ENCODE measurements around the gene GPR141.

Gene GPR141

DNA sequence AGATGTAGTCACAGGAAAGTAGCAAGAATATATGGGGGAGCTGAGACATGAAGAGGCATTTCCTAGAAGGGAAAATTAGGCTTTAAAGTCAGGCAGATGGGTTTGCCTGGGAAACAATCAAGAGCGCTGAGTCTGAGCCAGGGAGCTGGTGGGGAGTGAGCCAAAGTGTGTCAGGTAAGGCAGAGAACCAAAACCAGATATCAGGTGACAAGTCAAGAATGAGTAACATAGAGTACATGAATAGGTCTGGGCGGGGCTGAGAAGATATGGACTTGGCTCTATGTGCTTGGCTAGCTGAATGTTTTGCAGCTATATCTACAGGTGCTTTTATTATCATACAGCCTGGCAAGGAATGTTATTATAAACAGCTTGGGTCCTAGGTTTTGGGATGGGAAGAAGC is 49.3 kb downstream of the GPR141 start:
- DNase-seq = no peak

DNA sequence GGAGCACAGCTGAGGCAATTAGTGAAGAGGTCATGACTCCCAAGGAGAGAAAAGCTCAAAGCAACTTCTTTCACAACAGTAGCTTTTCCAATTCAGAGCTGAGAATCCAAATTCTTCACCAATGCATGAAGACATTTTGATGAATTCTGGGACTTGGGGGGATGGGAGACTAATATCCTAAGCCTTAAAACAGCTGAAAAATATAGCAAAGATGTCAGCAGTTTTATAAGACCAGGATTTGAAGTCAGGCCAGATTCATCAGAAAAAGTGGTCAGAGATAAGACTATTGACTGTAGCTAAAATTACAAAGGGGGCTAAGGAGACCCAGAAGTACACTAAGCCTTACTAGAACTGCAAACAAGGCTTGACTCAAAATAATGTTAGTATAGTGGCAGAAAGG is 51.6 kb downstream of the GPR141 start:
- DNase-seq = no peak

DNA sequence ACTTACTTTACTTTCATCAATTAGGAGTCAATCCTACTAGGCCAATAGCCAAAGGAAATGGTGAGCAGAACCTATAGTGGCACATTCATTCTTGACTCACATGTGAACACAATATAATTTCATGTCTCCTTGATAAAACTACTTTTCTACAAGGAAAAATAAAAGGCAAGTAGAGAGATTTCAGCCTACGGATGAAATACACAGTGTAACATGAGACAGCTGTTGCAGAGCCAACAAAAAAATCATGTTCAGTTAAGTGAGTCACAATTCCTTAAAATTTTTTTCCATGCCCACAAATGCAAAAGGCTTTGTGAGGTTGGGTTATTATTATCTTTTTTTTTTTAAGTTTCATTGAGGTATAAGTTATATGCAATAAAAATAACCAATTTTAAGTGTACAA is 54.8 kb downstream of the GPR141 start:
- DNase-seq = no peak

DNA sequence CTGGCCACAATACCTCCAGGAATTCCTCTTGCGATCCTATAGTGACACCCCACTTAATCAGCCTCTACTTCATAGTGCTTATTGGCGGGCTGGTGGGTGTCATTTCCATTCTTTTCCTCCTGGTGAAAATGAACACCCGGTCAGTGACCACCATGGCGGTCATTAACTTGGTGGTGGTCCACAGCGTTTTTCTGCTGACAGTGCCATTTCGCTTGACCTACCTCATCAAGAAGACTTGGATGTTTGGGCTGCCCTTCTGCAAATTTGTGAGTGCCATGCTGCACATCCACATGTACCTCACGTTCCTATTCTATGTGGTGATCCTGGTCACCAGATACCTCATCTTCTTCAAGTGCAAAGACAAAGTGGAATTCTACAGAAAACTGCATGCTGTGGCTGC is 56.8 kb downstream of the GPR141 start:
- no peak for DNase-seq

DNA sequence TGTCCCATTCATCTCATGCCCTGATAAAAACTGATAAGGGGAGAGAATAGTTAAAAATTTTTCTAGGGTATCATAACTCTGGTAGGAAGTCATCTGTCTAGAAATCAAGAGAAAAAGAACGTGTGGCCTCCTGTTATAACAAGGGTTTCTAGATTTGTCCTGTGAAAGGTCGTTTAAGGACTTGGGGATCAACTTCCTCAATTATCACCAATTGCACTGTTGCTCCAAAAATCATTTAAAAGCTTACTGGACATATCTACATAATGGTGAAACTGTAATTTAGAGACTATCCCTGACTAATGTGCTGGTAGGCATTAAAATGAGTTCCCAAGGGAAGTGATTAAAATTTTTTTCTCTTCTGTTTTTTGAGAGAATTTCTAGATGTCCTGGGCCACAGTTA is 58.2 kb downstream of the GPR141 start:
- no peak for DNase-seq

DNA sequence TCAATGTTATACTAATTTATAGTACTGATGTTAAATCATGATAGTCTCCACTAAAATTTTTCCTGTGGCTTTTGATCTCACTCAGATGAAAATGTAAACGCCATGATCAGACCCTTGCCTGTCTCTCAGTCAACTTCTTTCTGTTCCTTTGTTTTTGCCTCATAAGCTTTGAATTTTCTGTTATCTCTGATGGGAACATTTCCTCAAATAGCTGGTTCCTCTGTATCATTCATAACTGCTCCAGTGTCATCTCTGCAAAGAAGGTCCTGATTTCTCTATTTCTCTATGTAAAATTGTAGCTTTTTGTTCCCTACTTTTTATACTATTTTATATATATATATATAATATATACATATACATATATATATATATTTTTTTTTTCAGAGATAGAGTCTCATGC is 67.5 kb downstream of the GPR141 start:
- no peak for DNase-seq

DNA sequence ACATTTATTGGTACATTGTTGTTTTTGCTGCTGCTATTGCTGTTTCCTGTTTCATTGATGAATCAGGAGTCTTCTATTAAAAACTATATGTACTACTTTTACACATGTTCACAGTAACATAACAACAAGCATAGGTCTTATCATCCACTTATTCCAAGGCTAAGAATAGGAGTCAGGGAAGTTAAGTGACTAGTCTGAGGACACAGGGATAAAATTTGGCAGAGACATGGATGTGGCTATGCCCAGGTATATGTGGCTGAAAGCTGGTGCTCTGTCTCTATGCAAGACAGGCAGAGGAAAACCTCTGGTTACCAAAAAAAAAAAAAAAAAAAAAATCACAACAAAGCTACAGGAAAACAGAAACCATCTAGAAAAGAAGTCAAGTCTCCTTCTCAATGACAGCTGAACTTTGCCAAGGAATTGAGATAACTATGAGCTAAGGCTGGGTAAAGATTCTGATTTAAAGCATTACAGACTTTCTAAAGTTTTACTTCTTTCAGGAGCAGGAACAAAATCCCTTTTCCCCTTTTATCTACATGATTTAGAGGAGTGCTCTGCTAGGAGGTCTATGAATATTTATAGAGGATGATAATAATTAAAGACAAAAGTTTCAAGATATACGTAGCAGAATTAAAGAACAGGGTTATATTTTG is 70.0 kb downstream of the GPR141 start:
- DNase-seq = no peak

DNA sequence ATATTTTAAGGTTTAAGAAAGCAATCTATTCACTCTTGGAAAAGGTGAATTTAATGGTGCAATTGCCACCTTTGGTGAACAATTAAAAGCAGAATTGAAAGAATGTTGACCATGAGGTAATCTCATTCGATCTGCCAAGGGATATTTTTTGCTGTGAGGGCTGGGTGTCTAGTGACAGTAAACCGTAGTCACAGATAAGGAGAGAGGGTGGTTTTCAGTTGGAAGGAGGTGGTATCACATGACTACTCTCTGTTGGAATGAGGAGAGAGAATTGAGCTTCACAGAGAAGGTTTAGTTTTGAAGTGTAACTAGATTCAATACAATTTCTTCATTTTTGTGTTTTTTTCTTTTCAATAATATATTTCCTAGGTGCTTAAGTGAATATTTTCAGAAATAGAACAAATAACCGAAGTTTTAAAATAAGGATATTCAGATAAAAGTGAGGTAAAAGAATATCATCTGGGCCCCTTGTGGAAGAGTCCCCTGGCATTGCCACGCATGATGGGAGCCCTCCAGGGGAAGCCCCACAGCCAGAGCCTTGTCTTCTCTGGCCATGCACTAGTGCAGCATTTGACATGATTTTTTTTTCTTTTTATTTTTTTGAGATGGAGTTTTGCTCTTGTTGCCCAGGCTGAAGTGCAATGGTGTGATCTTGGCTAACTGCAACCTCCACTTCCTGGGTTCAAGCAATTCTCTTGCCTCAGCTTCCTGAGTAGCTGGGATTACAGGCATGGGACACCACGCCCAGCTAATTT is 73.4 kb downstream of the GPR141 start:
- DNase-seq = no peak

DNA sequence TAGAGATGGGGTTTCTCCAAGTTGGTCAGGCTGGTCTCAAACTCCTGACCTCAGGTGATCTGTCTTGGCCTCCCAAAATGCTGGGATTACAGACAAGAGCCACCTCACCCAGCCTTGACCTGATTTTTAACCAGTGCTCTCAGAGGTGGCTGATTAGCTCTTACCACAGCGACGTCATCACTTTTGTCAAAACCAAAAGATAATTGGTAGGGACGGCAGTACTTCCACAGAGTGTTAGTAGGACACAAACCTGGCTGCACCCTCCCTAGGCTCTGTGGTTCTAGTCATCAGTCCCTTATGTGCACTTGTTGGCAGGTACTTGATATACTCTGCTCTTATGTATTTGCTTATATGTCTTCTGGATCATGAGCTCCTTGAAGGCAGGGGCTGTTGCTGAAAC is 74.0 kb downstream of the GPR141 start:
- DNase-seq = no peak

DNA sequence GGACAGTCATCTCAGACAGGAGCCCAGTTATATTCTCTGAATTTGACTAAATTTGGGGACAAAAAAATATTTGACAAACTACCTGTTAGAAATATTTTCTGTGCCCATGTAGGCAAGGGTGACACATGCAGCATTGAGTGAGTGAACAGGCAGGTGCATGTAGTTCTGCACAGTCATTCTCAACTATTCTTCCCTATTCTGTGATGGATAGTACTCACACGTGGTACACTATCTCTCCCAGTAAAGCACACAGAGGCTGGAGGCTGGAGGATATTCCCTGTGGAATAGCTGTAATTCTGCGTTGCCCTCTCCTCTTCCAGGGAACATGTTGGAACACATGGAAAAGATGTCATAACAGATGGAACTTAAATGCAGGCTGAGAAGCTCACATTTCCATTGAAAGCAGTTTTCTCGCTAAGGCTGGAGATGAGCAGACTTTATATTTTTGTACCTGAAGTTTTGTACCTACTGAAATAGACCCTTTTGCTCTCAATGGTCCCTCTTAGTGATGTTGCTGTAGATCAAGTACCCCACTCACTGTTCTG is 75.0 kb downstream of the GPR141 start:
- peak; percentile 15 for DNase-seq

DNA sequence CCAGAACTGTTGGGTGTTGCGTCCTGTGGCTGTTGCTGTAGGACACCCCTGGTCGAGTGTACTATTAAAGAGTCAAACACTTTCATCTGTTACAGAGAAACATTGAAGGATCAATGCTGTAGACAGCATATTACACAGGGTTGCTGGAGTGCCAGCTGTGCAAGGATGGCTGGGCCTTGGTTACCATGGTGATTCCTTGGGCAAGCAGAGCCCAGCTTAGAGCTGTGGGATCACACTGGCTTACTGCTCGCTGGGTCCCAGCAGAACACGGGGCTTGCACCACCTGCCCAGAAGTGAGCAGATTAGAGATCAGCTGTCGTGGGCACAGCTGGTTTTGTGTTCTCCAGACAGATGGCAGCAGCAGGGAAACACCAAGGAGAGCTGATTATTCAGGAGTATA is 76.0 kb downstream of the GPR141 start:
- DNase-seq = peak; percentile 83

DNA sequence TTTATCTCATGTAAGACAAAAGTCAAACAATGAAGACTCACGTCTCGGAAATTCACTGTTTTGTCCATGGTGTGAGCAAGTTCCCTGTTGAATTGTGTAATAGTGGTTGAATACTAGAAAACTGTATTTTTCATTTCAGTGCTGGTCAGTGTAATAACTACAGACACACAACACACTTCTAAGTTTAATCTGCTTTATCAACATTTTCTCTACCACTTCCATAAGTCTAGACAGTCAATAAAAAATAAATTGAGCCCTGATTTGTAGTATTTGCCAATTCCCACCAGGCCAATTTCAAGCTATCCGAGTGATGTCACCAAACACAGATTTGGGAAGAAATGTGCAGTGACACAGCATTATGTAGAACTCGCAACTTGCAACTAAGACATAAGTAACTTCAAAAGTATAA is 81.9 kb downstream of the GPR141 start:
- no peak for DNase-seq

DNA sequence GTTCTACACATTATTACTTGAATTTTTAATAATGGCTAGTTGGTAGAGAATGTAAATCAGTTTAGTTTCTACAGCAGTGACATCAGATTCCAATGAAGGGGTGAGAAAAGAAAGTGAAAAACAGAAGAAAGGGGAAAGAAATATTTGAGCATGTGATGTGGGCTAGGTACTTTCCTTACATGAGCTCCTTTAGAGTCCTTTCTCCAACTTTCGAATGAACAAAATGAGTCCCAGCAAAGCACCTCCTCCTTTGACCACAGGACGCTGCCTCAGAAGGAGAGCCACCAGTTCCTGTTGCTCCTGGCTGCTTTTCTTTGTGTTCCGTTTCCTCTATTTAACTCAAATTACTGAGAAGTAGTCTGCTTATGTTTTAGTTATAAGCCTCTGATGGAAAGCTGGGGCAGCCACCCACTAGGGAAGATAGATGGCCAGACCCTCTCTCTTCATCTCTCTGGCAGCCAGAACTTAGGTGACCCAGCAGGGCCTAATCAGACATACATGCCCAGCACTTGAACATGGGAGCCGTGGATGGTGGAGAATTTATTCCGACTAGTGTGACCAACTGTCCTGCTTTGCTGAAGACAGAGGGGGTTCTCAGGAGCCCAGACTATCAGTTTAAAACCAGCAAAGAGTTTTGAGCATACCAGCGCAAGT is 82.4 kb downstream of the GPR141 start:
- DNase-seq = no peak

DNA sequence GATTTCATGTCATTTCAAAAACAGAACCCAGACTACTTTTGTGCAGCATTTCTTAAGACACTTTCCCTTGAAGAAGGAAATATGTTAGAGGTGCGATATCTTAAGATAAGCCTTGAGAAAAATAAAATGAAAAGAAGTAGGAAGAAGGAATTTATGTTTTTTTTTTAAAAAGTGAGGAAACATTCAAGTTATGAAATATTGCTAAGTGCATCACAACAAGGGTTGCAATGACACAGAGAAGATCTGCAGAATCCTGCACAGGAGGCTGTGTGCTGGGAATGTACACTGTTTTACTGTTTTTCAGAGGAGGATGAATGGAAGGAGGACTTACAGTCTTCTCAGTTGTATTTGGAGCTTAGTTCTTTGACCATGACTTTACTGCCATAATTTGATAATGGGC is 85.0 kb downstream of the GPR141 start:
- no peak for DNase-seq

DNA sequence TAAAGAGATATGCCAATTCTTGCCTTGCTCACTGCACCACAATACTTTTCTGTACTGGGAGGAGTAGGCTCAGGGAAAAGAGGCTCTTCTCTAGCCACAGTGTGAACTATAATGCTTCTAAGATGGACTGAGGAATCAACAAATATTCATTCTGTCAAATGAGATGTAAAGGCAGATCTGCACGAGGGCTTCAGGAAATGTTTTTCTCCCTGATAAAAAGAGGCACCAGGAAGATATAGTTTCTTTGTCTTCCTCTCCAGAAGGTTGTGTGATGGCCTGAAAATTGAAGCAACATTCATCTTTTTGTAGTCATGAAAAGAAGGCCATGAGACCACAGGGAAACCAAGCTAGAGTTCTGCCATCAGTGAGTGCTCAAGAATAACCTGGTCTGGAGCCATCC is 85.7 kb downstream of the GPR141 start:
- no peak for DNase-seq

DNA sequence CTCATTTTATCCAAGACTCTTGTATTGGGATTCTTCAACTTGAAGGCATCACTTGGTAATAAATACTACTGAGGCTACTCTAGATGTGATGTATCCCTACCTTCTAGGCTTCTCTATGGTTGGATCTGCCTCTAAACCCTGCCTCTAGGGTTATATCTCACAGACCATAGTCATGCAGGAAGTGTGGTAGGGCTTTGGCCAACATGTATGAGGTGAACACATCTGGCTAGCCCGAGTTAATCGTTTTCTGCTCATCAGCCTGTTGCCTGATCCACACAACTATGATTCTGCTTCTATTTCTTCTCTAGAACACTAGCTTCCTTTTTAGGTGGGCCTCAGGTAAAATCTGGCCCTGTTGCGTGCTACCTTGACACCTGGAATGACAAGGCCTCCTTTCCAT is 86.2 kb downstream of the GPR141 start:
- DNase-seq = no peak

DNA sequence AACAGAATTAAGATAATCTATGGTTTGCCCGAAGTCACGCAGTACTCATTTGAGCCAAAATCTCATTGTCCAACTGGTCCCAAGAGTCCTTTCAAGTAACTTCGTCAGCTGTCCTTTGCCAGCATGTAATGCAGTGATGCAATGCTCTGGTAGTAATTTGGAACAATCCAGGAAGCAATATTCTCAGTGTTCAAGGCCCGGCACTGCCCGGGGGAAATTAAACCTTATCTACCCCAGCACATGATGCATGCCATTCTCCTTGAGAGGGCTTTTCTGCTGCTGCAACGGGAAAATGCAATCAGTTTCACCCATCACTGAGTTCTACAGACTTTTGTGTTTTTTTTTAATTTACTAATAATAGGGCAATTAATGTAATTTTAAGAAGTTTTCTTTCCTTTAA is 87.3 kb downstream of the GPR141 start:
- DNase-seq = no peak

DNA sequence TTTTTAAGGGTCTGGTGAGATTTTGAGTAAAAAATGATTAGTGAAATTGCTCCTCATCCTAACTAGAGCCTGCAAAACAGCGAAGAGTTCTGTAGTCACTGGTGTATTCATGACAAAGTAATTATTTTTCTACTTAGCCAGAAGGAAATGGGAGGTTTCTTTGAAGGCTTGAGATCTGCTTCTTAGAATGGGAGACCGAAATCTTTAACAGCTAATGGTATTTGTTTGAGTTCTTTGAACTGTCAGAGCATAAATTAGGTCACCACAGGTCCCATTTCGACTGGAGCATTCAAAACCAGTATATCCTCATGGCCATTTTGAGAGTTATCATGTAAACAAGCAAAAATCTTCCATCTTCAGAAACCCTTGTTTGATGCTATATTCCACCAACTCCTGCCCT is 87.8 kb downstream of the GPR141 start:
- DNase-seq = no peak

DNA sequence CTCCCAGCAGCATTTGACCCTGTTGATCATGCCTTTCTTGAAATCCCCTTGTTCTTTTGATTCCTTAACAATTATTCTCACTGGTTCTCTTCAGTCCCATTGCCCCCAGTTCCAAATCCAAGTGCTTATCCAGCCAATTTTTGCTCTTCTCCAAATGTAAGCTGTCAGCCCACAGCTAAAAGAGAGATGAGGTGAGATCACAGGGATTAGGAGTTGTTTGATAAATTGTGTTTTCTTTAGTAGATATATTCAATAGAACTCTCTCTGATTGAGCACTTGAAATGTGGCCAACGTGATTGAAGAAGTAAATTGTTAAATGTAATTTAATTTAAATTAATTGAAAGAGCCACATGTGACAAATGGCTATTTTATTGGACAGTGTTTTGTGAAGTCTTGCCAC is 88.2 kb downstream of the GPR141 start:
- DNase-seq = no peak

DNA sequence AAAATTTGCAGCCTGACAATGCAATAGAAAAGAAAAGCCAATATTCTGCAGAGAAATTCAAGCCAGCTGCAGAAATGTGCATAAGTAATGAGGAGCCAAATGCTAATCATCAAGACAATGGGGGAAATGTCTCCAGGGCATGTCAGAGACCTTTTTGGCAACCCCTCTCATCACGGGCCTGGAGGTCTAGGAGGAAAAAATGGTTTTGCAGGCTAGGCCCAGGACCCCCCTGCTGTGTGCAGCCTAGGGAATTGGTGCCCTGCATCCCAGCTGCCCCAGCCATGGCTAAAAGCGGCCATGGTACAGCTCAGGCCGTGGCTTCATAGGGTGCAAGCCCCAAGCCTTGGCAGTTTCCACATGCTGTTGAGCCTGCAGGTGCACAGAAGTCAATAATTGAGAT is 92.4 kb downstream of the GPR141 start:
- DNase-seq = no peak

DNA sequence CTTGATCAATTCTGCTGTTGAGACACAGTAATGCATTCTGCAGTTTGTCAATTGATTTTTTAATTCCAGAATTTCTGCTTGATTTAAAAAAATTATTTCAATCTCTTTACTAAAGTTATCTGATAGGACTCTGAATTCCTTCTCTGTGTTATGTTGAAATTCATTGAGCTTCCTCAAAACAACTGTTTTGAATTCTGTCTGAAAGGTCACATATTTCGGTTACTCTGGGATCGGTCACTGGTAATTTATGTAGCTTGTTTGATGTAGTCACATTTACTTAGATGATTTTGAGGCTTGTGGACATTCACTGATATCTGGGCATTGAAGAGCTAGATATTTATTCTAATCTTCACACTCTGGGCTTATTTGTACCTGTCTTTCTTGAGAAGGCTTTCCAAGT is 97.6 kb downstream of the GPR141 start:
- DNase-seq = no peak

DNA sequence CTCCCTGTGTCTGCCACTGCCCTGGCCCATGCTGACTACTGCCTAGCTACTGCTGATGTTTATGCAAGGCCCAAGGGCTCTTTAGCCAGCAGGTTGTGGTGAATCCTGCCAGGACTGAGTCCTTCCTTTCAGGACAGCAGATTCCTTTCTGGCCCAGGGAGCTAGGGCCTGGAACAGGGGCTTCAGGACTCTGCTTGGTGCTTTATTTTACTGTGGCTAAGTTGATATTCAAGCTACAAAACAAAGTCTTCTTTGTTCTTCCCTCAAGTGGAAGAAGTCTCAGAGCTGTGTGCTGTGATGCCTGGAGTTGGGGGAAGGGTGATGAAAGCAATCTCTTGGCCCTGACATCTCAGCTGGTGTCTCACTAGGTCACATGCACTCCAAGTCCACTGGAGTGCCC is 98.6 kb downstream of the GPR141 start:
- peak; percentile 24 for DNase-seq

DNA sequence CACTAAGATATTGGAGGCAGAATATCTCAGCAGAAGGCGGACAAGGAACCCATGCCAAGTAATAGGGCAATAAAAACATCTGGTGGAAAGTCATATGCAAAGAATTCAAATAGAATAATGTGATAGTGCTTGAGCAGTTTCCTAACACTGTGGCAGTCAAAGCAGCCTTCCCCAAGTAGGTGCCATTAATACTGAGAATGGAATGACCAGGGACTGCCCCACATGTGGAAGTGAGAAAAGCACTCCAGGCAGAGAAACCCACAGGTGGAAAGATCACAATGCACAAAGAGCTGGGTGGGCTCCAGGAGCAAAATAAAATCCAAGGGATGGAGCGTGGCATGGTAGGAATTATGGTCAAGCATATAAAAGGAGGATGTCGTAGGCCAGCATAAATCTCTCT is 100.4 kb downstream of the GPR141 start:
- DNase-seq = no peak
